Neuron (in vitro differentiated cells): ENCODE results near the gene FGF19.

Experiments used
- H2AFZ ChIP-seq: one replicate; pipeline ENCODE4 v1.6.1; 2013; ENCODE audit warnings: low read depth, mild to moderate bottlenecking, inconsistent platforms, low read length, moderate library complexity
- H3K27me3 ChIP-seq: one replicate; pipeline ENCODE4 v1.6.1; 2013; ENCODE audit warnings: low read length; ENCODE audit not compliant: insufficient read depth
- H3K36me3 ChIP-seq: one replicate; pipeline ENCODE4 v1.6.1; 2013; ENCODE audit warnings: low read length; ENCODE audit not compliant: insufficient read depth
- H3K4me1 ChIP-seq: one replicate; pipeline ENCODE4 v1.6.1; 2013; ENCODE audit warnings: low read length; ENCODE audit not compliant: insufficient read depth
- H3K4me3 ChIP-seq: 2 replicates; pipeline ENCODE4 v1.5.1; 2013; ENCODE audit warnings: mild to moderate bottlenecking, low read length, moderate library complexity
- H3K9me3 ChIP-seq: one replicate; pipeline ENCODE4 v1.6.1; 2013; ENCODE audit warnings: low read length

Gene FGF19

GRCh38 chr11:69731110-69731509 is 27.3 kb upstream of the FGF19 start:
- no peaks in the 10 kb centered on the region for H3K9me3 ChIP-seq
- peaks cover 6% of the 10 kb centered on the region for H3K27me3 ChIP-seq
- no peak overlapping the region for H2AFZ ChIP-seq
- no peak overlapping the region for H3K4me3 ChIP-seq
- H3K4me1 ChIP-seq = no peaks in the 10 kb centered on the region
- H3K36me3 ChIP-seq = no peaks in the 10 kb centered on the region

GRCh38 chr11:69730500-69730899 is 26.7 kb upstream of the FGF19 start:
- peaks cover 6% of the 10 kb centered on the region for H3K27me3 ChIP-seq

DNA sequence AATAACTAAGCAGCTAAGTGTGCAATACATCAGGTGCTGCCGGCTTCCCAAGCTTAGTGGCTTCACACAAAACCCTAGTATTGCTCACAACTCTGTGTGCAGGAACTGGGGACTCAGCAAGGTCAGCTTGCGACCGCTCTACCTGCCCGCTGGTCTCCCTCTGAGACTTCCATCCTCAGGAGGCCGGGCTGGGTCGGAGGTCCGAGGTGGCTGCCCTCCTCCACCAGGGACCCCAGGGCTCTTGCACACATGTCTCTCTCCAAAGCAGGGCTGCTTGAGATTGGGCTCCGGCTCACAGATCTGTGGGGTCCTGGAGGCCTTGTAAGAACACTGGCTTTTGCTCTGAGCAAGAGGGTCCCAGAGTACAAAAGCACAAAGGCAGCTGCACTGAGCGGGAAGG is 25.4 kb upstream of the FGF19 start:
- no peaks in the 10 kb centered on the region for H3K36me3 ChIP-seq
- no peaks in the 10 kb centered on the region for H3K4me1 ChIP-seq
- H3K27me3 ChIP-seq = peaks cover 6% of the 10 kb centered on the region
- H2AFZ ChIP-seq = no peak overlapping the region
- H3K4me3 ChIP-seq = no peak overlapping the region
- H3K9me3 ChIP-seq = no peaks in the 10 kb centered on the region

More at GRCh38 chr11:69730500-69730899, 26.7 kb upstream of the FGF19 start:
- no peak overlapping the region for H2AFZ ChIP-seq
- H3K4me1 ChIP-seq = no peaks in the 10 kb centered on the region
- no peak overlapping the region for H3K4me3 ChIP-seq
- no peaks in the 10 kb centered on the region for H3K9me3 ChIP-seq
- H3K36me3 ChIP-seq = no peaks in the 10 kb centered on the region

- no peak overlapping the region for H3K4me3 ChIP-seq
- no peaks in the 10 kb centered on the region for H3K36me3 ChIP-seq
- no peaks in the 10 kb centered on the region for H3K4me1 ChIP-seq
- H2AFZ ChIP-seq = no peak overlapping the region
- H3K9me3 ChIP-seq = no peaks in the 10 kb centered on the region
- peaks cover 6% of the 10 kb centered on the region for H3K27me3 ChIP-seq
These were observed 23.4 kb upstream of the FGF19 start for GRCh38 chr11:69727266-69727665.

- Histone ChIP-seq H3K27me3 (peaks cover 9% of the 10 kb centered on the region), H3K9me3 (no peaks in the 10 kb centered on the region), H3K4me3 (no peak overlapping the region)
These were observed 22.7 kb upstream of the FGF19 start for GRCh38 chr11:69726481-69726880.

DNA sequence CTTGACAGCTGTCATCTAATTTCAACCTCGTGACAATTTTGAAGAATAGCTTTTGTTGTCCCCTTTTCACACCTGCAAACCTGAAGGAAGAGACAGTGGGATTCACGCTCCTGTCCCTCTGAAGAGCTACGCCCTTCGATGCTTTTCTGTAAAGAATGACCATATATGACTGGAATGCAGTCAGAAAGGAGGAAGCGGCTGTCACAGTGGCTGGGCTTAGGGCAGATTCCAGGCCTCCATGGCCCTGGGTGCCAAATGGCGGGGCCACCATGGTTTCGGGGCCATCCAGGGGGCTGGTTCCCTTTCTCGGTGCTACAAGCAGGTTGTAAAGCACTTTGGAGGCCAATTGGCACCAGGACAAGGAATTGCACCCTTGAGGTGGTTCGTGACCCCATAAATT is 22.2 kb upstream of the FGF19 start:
- Histone ChIP-seq H3K36me3 (no peaks in the 10 kb centered on the region), H3K9me3 (no peaks in the 10 kb centered on the region), H2AFZ (no peak overlapping the region), H3K4me1 (no peaks in the 10 kb centered on the region), H3K27me3 (peaks cover 11% of the 10 kb centered on the region), H3K4me3 (no peak overlapping the region)

More at GRCh38 chr11:69726481-69726880, 22.7 kb upstream of the FGF19 start:
- Histone ChIP-seq H3K36me3 (no peaks in the 10 kb centered on the region), H2AFZ (no peak overlapping the region), H3K4me1 (no peaks in the 10 kb centered on the region)

- no peak overlapping the region for H2AFZ ChIP-seq
- H3K36me3 ChIP-seq = no peaks in the 10 kb centered on the region
- no peak overlapping the region for H3K4me3 ChIP-seq
- no peaks in the 10 kb centered on the region for H3K9me3 ChIP-seq
- H3K27me3 ChIP-seq = peaks cover 17% of the 10 kb centered on the region
- no peaks in the 10 kb centered on the region for H3K4me1 ChIP-seq
These were observed 17.9 kb upstream of the FGF19 start for GRCh38 chr11:69721745-69722144.

- peaks cover 17% of the 10 kb centered on the region for H3K27me3 ChIP-seq
- H3K36me3 ChIP-seq = no peaks in the 10 kb centered on the region
- H3K4me3 ChIP-seq = no peak overlapping the region
- H3K9me3 ChIP-seq = no peaks in the 10 kb centered on the region
- H2AFZ ChIP-seq = no peak overlapping the region
- no peaks in the 10 kb centered on the region for H3K4me1 ChIP-seq
These were observed 17.3 kb upstream of the FGF19 start for GRCh38 chr11:69721106-69721505.

DNA sequence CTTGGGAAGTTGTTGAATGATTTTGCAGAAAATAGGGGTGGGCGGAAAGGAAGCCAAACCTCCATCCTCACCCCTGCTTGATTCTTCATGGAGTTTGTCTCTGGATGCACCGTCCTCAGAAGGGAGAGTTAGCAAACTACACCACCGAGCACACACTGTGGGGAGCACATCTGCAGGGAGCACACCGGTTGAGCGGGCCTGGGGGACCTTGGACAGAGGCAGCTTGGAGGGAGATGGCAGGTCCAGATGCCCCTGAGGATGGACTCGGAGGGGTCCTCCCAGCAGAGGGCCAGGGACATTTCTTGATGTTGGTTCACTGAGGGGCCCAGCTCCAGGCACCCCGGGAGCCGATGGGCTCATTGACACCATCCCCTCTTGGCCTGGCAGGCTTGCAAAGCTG is 15.1 kb upstream of the FGF19 start:
- H3K27me3 ChIP-seq = peaks cover 17% of the 10 kb centered on the region

GRCh38 chr11:69718147-69718546 is 14.3 kb upstream of the FGF19 start:
- no peaks in the 10 kb centered on the region for H3K36me3 ChIP-seq
- peaks cover 17% of the 10 kb centered on the region for H3K27me3 ChIP-seq
- no peaks in the 10 kb centered on the region for H3K4me1 ChIP-seq
- H2AFZ ChIP-seq = no peak overlapping the region
- H3K9me3 ChIP-seq = no peaks in the 10 kb centered on the region
- no peak overlapping the region for H3K4me3 ChIP-seq

More for the DNA sequence above, 15.1 kb upstream of the FGF19 start:
- Histone ChIP-seq H3K4me1 (no peaks in the 10 kb centered on the region), H3K9me3 (no peaks in the 10 kb centered on the region), H2AFZ (no peak overlapping the region), H3K4me3 (no peak overlapping the region), H3K36me3 (no peaks in the 10 kb centered on the region)

- H3K36me3 ChIP-seq = no peaks in the 10 kb centered on the region
- no peaks in the 10 kb centered on the region for H3K4me1 ChIP-seq
- no peak overlapping the region for H3K4me3 ChIP-seq
- peaks cover 17% of the 10 kb centered on the region for H3K27me3 ChIP-seq
- no peak overlapping the region for H2AFZ ChIP-seq
- H3K9me3 ChIP-seq = no peaks in the 10 kb centered on the region
These were observed 13.3 kb upstream of the FGF19 start for GRCh38 chr11:69716891-69717747.

- Histone ChIP-seq H2AFZ (no peak overlapping the region), H3K9me3 (no peaks in the 10 kb centered on the region), H3K4me1 (peaks cover 5% of the 10 kb centered on the region), H3K27me3 (peaks cover 10% of the 10 kb centered on the region), H3K4me3 (no peak overlapping the region), H3K36me3 (no peaks in the 10 kb centered on the region)
These were observed 12.3 kb upstream of the FGF19 start for GRCh38 chr11:69716099-69716498.

DNA sequence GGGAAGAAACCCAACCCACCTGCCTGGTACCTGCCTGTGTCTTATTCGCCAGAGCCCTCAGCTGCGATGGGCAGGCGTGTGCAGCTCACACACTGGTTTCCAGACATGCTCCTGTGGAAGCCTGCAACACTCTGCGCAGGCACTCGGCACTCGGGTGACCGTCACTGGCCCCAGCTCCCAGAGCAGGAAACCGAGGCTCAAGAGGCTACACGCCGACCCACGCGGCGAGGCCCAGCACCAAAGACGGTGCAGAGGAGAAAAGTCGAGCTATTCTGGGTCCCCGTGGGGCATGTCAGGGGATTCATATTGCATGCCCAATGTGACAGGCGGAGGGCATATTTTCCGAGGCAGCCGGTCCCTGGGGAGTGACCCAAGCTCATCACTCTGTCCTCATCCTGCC is 11.6 kb upstream of the FGF19 start:
- peaks cover 5% of the 10 kb centered on the region for H3K4me1 ChIP-seq
- H3K36me3 ChIP-seq = no peaks in the 10 kb centered on the region
- H3K27me3 ChIP-seq = peaks cover 9% of the 10 kb centered on the region
- no peaks in the 10 kb centered on the region for H3K9me3 ChIP-seq
- no peak overlapping the region for H3K4me3 ChIP-seq
- H2AFZ ChIP-seq = no peak overlapping the region
